Astrocyte (in vitro differentiated cells and primary cell): ENCODE data around the gene DIP2C. TPM values are rescaled to one million over a fixed set of nuclear protein-coding genes. Genes with fewer than 3 reads are reported as not detected.

Source experiments
- DNase-seq: peaks from one replicate; pipeline ENCODE4 v3.0.0-alpha.2; 2010; ENCODE audit warnings: low read depth
- FAIRE-seq: peaks from 2 replicates; lab custom pipeline; 2011; peaks lifted over from hg19 to GRCh38; lab: Jason Lieb, UNC
- H2AFZ ChIP-seq: 2 replicates; pipeline ENCODE4 v1.6.0; 2012; ENCODE audit warnings: low read depth, low read length, inconsistent platforms
- H3K27ac ChIP-seq: 2 replicates; pipeline ENCODE4 v1.5.1; 2011; ENCODE audit warnings: low read depth, low read length, inconsistent platforms
- H3K27me3 ChIP-seq: 2 replicates; pipeline ENCODE4 v1.6.0; 2011; ENCODE audit warnings: low read length, inconsistent platforms; ENCODE audit not compliant: insufficient read depth
- H3K36me3 ChIP-seq: 2 replicates; pipeline ENCODE4 v1.5.1; 2011; ENCODE audit warnings: low read length, inconsistent platforms; ENCODE audit not compliant: insufficient read depth
- H3K4me1 ChIP-seq: 2 replicates; pipeline ENCODE4 v1.5.1; 2011; ENCODE audit warnings: low read length, inconsistent platforms; ENCODE audit not compliant: insufficient read depth
- H3K4me2 ChIP-seq: 2 replicates; pipeline ENCODE4 v1.6.0; 2012; ENCODE audit warnings: low read length, inconsistent platforms
- H3K4me3 ChIP-seq: 2 replicates; pipeline ENCODE4 v1.5.1; 2011; ENCODE audit warnings: low read depth, mild to moderate bottlenecking, low read length, inconsistent platforms; ENCODE audit not compliant: insufficient read depth
- H3K79me2 ChIP-seq: 2 replicates; pipeline ENCODE4 v1.6.0; 2012; ENCODE audit warnings: mild to moderate bottlenecking, low read length, inconsistent platforms; ENCODE audit not compliant: insufficient read depth
- H3K9ac ChIP-seq: 2 replicates; pipeline ENCODE4 v1.6.0; 2012; ENCODE audit warnings: mild to moderate bottlenecking, low read length, inconsistent platforms
- H3K9me3 ChIP-seq: 2 replicates; pipeline ENCODE4 v1.5.1; 2012; ENCODE audit warnings: low read depth, mild to moderate bottlenecking, low read length, inconsistent platforms; ENCODE audit not compliant: insufficient read depth
- H4K20me1 ChIP-seq: 2 replicates; pipeline ENCODE4 v1.6.0; 2012; ENCODE audit warnings: low read length, inconsistent platforms; ENCODE audit not compliant: insufficient read depth
- H3K27ac Mint-ChIP-seq: one replicate; pipeline ENCODE4 v1.8.0; 2021; ENCODE audit warnings: mild to moderate bottlenecking, mixed read lengths; ENCODE audit not compliant: unreplicated experiment
- H3K27me3 Mint-ChIP-seq: one replicate; pipeline ENCODE4 v1.8.0; 2021; ENCODE audit warnings: low read depth, mixed read lengths; ENCODE audit not compliant: unreplicated experiment
- H3K36me3 Mint-ChIP-seq: one replicate; pipeline ENCODE4 v1.8.0; 2021; ENCODE audit warnings: low read depth, mixed read lengths; ENCODE audit not compliant: unreplicated experiment
- H3K4me1 Mint-ChIP-seq: one replicate; pipeline ENCODE4 v1.8.0; 2021; ENCODE audit warnings: low read depth, mixed read lengths; ENCODE audit not compliant: unreplicated experiment
- H3K4me3 Mint-ChIP-seq: one replicate; pipeline ENCODE4 v1.8.0; 2021; ENCODE audit warnings: mild to moderate bottlenecking, moderate library complexity, mixed read lengths; ENCODE audit not compliant: unreplicated experiment
- H3K9me3 Mint-ChIP-seq: one replicate; pipeline ENCODE4 v1.8.0; 2021; ENCODE audit warnings: mild to moderate bottlenecking, mixed read lengths; ENCODE audit not compliant: unreplicated experiment
- EZH2 ChIP-seq: IDR thresholded peaks from 2 replicates; pipeline ENCODE4 v1.6.1; 2012; ENCODE audit warnings: mild to moderate bottlenecking, low read length, inconsistent platforms; ENCODE audit not compliant: insufficient read depth
- total RNA-seq: library from RNA; stranded (reverse); gene quantifications from 2 replicates; pipeline ENCODE4 v1.2.1, GENCODE V29; 2021
- TF ChIP-seq, protein P1 (sequence below): IDR thresholded peaks from 2 replicates; pipeline ENCODE4 v1.5.1; 2011; ENCODE audit warnings: low read depth, mild to moderate bottlenecking, inconsistent platforms, low read length, moderate library complexity; ENCODE audit not compliant: insufficient read depth

Gene DIP2C
- total RNA-seq, 1 donor from 2014 or later, result 27.3 TPM

DNA sequence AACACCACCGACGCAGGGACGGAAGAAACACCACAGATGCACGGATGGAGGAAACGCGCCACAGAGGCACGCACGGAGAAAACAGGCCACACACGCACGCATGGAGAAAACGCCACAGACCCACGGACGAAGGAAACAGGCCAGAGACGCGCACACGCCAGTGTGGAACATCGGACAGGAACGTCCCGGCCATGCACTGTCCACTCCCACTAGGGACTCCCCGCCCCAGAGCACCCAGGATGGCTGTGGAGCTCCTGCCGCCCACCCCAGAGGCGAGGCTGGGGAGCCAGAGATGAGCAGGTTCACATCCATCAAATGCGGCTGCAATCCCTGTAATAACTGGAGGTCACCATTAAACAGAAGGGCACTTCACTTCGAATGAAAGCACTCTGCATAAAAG lies 17.3 kb downstream of the DIP2C start:
- H3K9me3 Mint-ChIP-seq, result peaks cover 2% of the 10 kb centered on the region
- DNase-seq, result no peak
- no peak for FAIRE-seq
- H3K27me3 Mint-ChIP-seq, result no peaks in the 10 kb centered on the region
- no peak overlapping the region for H3K4me3 ChIP-seq
- peaks cover 22% of the 10 kb centered on the region for H3K4me1 Mint-ChIP-seq
- no peaks in the 10 kb centered on the region for H3K36me3 ChIP-seq
- no peaks in the 10 kb centered on the region for H3K9me3 ChIP-seq
- no peak overlapping the region for H3K4me2 ChIP-seq
- no peaks in the 10 kb centered on the region for H3K4me1 ChIP-seq
- peak overlapping the region; percentile 36 for H3K27ac Mint-ChIP-seq
- TF ChIP-seq, protein P1, sequence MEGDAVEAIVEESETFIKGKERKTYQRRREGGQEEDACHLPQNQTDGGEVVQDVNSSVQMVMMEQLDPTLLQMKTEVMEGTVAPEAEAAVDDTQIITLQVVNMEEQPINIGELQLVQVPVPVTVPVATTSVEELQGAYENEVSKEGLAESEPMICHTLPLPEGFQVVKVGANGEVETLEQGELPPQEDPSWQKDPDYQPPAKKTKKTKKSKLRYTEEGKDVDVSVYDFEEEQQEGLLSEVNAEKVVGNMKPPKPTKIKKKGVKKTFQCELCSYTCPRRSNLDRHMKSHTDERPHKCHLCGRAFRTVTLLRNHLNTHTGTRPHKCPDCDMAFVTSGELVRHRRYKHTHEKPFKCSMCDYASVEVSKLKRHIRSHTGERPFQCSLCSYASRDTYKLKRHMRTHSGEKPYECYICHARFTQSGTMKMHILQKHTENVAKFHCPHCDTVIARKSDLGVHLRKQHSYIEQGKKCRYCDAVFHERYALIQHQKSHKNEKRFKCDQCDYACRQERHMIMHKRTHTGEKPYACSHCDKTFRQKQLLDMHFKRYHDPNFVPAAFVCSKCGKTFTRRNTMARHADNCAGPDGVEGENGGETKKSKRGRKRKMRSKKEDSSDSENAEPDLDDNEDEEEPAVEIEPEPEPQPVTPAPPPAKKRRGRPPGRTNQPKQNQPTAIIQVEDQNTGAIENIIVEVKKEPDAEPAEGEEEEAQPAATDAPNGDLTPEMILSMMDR, result no peak
- no peak for TF ChIP-seq EZH2
- peaks cover 77% of the 10 kb centered on the region for H4K20me1 ChIP-seq
- H3K9ac ChIP-seq, result no peak overlapping the region
- H2AFZ ChIP-seq, result no peak overlapping the region
- H3K27ac ChIP-seq, result no peak overlapping the region
- no peaks in the 10 kb centered on the region for H3K27me3 ChIP-seq
- peaks cover 97% of the 10 kb centered on the region for H3K79me2 ChIP-seq
- peaks cover 2% of the 10 kb centered on the region for H3K36me3 Mint-ChIP-seq
- no peak overlapping the region for H3K4me3 Mint-ChIP-seq

DNA sequence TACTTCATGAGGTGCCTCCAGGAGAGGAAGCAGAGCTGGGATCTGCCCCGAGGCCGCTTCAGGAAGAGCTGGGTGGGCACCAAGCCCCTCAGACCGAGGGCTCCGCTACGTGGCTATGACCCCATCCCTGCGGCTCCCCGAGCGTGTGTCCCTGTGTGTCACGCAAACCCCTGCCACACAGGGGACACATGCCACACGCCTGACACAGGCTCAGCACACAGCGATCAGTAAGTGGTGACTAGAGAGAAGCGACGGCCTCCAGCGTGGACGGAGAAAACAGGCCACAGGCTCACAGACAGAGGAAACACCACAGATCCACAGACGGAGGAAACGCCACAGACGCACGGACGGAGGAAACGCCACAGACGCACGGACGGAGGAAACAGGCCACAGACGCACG lies 18.5 kb downstream of the DIP2C start:
- no peak overlapping the region for H2AFZ ChIP-seq
- no peak overlapping the region for H3K27ac ChIP-seq
- no peaks in the 10 kb centered on the region for H3K9me3 ChIP-seq
- DNase-seq (no peak), FAIRE-seq (no peak)
- H3K4me2 ChIP-seq, result no peak overlapping the region
- Mint-ChIP-seq H3K4me1 (peaks cover 11% of the 10 kb centered on the region), H3K36me3 (peaks cover 2% of the 10 kb centered on the region), H3K27me3 (no peaks in the 10 kb centered on the region), H3K9me3 (peaks cover 1% of the 10 kb centered on the region), H3K27ac (peak overlapping the region; percentile 15), H3K4me3 (no peak overlapping the region)
- TF ChIP-seq, protein P1, result no peak
- no peak for TF ChIP-seq EZH2
- H3K4me1 ChIP-seq, result no peaks in the 10 kb centered on the region
- H3K4me3 ChIP-seq, result no peak overlapping the region
- H3K36me3 ChIP-seq, result no peaks in the 10 kb centered on the region
- H4K20me1 ChIP-seq, result peaks cover 76% of the 10 kb centered on the region
- H3K27me3 ChIP-seq, result no peaks in the 10 kb centered on the region
- no peak overlapping the region for H3K9ac ChIP-seq
- peaks cover 97% of the 10 kb centered on the region for H3K79me2 ChIP-seq

DNA sequence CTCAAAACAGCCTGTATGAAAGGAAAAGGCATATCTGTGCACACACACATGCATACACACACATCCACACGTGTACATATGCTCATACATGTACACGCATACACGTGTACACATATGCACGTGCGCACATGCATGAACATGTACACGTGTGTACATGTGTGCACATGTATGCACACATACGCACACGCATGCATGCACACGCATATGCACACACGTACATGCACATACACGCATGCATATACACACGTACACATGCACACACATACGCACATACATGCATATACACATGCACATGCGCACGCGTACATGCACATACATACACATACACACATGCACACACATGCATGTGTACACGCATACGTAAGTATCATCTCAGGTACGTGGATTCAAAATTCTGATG lies 19.4 kb downstream of the DIP2C start:
- Mint-ChIP-seq H3K36me3 (peaks cover 3% of the 10 kb centered on the region), H3K4me3 (no peak overlapping the region)
- peaks cover 97% of the 10 kb centered on the region for H3K79me2 ChIP-seq

More for the DNA sequence above, 19.4 kb downstream of the DIP2C start:
- H3K27me3 ChIP-seq, result no peaks in the 10 kb centered on the region
- H3K4me2 ChIP-seq, result no peak overlapping the region
- H4K20me1 ChIP-seq, result peaks cover 79% of the 10 kb centered on the region
- no peak overlapping the region for H3K27ac ChIP-seq
- no peak overlapping the region for H2AFZ ChIP-seq
- H3K9ac ChIP-seq, result no peak overlapping the region
- FAIRE-seq (peak; percentile 84), DNase-seq (no peak)
- no peaks in the 10 kb centered on the region for H3K36me3 ChIP-seq
- no peaks in the 10 kb centered on the region for H3K27me3 Mint-ChIP-seq
- no peaks in the 10 kb centered on the region for H3K4me1 ChIP-seq
- H3K9me3 ChIP-seq, result no peaks in the 10 kb centered on the region
- no peak overlapping the region for H3K27ac Mint-ChIP-seq
- no peak overlapping the region for H3K4me3 ChIP-seq
- TF ChIP-seq EZH2, result no peak
- TF ChIP-seq, protein P1, result no peak
- peaks cover 8% of the 10 kb centered on the region for H3K4me1 Mint-ChIP-seq
- no peaks in the 10 kb centered on the region for H3K9me3 Mint-ChIP-seq
